ENCODE data around the gene SOX18.

Gene SOX18

GRCh38 chr20:64036346-64037198, 12.9 kb downstream of the SOX18 start:
- no peak for DNase-seq

- DNase-seq: no peak
Measured at GRCh38 chr20:64035933-64036345, 13.5 kb downstream of the SOX18 start, which contains the start of gene C20orf204. Gene C20orf204, plus strand, starts transcription at chr20:64036182. Its CDS starts 142 bp downstream, at chr20:64036324.

GRCh38 chr20:64035066-64035932, 14.1 kb downstream of the SOX18 start:
- no peak for DNase-seq

- no peak for DNase-seq
Measured at GRCh38 chr20:64033981-64034493, 15.4 kb downstream of the SOX18 start.

- DNase-seq: no peak
Measured at GRCh38 chr20:64032706-64033624, 16.5 kb downstream of the SOX18 start.

GRCh38 chr20:64031822-64032314, 17.6 kb downstream of the SOX18 start:
- DNase-seq: no peak

GRCh38 chr20:64030371-64031134, 18.9 kb downstream of the SOX18 start:
- no peak for DNase-seq

GRCh38 chr20:64029293-64030117, 19.9 kb downstream of the SOX18 start:
- no peak for DNase-seq

- DNase-seq: no peak
Measured at GRCh38 chr20:64027981-64028685, 21.3 kb downstream of the SOX18 start.

- no peak for DNase-seq
Measured at GRCh38 chr20:64025826-64026412, 23.5 kb downstream of the SOX18 start.

GRCh38 chr20:64025101-64025825, 24.2 kb downstream of the SOX18 start:
- no peak for DNase-seq

- no peak for DNase-seq
Measured at GRCh38 chr20:64024141-64024990, 25.1 kb downstream of the SOX18 start.

GRCh38 chr20:64023361-64024140, 25.9 kb downstream of the SOX18 start:
- no peak for DNase-seq

- no peak for DNase-seq
Measured at GRCh38 chr20:64022671-64023360, 26.6 kb downstream of the SOX18 start.

- DNase-seq: no peak
Measured at GRCh38 chr20:64021124-64021975, 28.1 kb downstream of the SOX18 start.
